SIG-M5 (cell line): Measurements from ENCODE around the gene MARVELD1.
"Not testable (repeated sequence)": the region's sequence is repeated elsewhere in the genome, so short reads cannot be mapped to it uniquely, and the experiment has no call there.

Experiments
- DNase-seq: peaks from one replicate; lab custom pipeline; 2025; lab: John Stamatoyannopoulos, UW

The MARVELD1 gene

DNA sequence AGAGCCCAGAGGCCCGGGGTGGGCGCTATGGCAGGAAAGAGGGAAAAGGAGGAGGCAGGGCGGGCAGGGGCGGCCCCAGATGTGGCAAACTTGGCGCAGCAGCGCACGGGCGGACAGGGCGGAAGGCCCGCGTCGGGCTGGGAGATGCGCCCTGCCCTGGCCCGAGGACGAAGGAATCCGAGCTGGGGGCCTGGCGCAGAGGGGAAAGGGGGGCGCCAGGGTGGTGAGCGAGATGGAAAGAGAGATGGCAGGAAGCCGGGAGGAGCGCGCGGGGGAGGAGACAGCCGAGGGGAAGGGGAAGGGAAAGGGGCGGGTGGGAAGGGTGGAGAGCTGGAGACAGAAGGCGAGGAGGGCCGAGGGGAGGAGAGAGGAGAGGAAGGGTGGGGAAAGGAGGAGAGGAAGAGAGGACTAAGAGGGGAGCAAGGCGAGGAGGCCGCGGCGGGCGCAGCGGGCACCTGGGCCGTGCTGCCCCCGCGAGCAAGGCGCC is at the start of gene MARVELD1:
Gene MARVELD1 (plus strand): TSS at position 392 of the 487 bp plus-strand sequence. CDS start 147 bp downstream, outside the sequence.
- DNase-seq: no peak

DNA sequence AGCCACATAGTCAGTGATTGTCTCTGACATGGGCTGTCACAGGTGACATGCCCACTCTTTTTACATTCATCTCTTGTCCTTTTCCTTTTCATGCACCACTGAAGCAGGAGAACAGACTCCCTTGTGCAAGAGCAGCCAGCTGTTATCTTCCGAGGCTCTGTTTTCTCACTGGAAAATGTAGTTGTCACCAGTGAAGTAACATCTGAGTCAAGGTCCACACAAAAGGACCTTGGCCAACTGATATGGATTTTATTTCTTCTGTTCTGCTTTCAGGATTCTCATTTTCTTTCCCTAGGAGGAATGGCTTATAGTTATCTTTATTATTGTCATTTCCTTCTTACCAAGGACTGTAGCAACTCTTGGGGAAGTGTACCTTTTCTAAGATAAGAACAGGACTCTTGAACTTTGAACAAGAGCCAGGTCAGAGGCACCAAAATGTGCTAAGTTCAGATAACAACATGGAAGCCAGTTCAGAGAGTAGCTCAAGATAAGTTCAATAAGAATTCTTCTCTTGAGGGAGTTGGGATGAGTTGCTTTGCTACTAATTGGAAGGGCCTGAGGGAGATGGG is 49.2 kb upstream of the MARVELD1 start:
- DNase-seq: no peak

- DNase-seq: no peak
Observed at GRCh38 chr10:97666992-97667391, 46.5 kb upstream of the MARVELD1 start.

GRCh38 chr10:97667463-97667862 is 46.1 kb upstream of the MARVELD1 start:
- no peak for DNase-seq

- no peak for DNase-seq
Observed at GRCh38 chr10:97669571-97669970, 44.0 kb upstream of the MARVELD1 start.

DNA sequence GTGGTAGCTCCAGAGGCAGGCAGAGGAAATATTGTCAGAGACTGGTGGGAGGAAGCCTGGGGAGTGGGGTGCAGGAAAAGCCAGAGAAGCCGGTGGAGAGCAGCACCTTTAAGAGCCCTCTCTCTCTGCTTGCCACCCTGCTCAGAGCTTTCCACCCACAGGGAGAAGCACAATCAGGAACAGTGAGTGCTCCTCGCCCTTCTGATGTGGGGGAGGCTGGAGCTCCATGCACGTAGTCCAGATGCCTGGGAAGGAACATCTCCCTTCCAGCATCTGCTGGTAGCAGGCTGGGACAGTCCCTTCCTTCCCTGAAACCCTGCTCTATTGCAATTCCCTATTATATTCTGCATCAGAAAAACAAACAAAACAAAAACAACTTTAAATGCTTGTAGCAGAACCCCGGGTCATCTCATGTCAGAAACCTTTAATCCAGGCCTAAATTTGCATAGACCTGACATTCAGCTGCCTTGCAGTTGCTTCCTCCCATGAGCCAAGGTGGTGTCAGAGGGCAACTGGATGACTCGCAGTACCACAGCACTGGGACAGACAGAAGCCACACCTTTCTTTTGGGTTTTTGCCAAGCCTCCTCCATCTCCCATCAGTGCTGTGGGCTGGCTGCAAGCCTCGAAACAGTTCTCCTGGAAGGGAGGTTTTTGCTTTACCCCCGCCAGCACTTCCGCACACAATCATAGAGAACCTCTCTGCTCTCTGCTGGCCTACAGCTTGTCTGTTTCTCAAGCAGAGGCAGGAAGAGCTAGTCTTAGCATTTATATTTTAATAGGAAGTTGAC is 39.6 kb upstream of the MARVELD1 start:
- no peak for DNase-seq

DNA sequence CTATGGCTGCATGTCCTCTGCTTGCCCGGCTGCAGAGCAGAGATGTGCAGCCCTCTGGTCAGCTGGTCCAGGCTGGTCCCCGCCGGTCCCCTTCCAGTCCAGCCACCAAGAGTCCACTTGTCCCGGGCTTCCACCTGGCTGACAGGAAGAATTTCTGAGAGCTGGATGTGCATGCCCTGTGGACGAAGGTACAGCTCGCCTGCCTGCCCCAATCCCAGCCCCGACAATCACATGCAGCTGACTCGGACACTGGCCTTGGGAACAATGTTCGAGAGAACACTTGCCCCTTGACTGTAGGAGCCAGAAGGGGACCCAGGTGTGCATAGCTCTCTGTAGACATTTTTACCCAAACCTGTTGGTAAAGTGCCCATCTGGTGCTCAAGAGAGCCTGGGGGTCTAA is 38.3 kb upstream of the MARVELD1 start:
- DNase-seq: no peak

DNA sequence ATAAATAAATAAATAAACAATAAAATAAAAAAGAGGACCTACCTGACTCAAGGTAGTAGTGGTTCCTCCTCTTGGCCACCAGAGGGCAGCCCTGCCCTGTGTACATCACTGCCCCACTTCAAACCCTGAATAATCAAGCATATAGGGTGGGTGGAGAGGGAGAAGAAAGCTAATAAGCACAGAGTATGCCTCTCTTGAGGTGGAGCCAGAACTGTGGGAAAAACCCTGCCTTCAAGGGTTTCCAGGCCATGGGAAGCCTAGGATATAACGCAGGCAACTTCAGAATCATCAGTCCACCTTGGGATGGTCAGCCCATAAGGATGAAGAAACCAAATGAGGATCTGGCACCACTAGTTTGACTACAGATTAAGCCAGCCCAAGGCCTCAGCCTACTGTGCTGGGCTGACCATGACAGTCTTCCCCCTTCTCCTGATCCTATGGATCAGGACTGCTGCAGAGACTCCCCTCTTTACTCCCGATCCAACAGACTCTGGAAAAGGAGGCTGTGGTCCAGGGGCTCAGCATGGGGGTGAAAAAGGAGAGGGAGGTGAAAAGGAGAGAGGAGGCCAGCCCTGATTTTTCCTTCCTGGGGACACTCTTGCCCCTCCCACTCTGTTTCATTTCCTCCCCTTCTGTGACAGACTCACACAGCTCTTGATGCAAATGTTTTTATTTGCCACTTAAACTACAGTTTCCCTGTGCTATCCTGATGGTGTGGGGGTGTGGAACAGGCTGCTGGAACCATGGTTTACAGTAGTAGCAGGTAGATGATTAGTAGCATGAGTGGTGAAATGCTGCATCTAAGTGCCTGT is 36.6 kb upstream of the MARVELD1 start:
- DNase-seq: no peak

- no peak for DNase-seq
Observed at GRCh38 chr10:97679594-97679993, 33.9 kb upstream of the MARVELD1 start.

DNA sequence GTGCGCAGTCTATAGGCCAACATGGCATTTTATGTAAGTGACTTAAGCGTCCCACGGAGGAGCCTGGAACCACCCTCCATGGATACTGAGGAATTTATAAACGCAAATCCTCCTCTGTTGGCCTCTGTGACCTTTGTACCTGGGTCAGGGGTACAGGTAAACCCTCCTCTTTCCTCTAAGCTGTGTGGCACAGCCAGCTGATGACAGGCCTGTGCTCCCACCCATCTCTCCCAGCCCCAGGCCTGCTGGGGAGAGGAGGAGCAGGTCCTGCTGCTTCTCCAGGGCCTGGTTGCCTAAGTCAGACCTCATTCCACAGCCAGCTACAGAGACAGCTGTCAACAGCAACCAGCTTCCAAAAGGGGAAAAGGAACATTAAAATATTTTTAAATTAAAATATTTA is 31.5 kb upstream of the MARVELD1 start:
- DNase-seq: no peak

DNA sequence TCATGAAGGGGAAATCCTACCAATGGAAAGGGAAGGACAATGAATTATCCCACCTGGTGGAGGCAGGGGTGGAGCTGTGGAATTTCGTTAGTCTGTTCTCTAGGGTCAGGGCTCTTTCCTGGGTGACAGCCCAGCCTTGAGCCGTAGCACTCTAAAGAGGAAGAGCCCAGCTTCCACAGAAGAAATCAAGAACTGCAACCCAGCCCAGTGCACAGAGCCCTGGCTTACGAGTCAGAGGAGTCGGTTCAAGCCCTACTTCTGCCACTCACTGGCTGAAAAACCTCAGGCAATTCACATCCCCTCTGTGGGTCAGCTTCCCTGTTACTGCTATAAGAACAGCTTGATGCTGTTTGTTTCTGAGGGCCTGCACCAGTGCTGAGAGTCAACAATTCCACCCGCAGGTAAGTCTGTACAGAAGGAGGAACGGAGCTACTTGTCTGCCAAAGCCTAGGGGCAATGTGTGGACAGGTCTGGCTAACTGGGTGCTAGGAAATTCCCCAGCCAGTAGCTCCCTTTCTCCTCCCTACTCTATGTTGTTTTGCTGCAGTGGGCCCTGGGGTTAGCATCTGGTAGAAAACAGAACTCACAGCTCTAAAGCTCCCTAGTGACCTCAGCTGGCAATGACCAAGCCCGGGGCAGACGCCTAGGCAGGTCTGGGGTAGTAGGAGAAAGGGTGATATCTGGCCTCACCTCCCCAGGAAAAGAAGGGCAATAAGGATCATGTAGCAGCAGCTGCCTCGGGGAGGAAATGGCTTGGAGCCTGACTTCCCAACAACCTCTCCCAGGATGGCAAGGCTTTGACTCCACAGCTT is 29.8 kb upstream of the MARVELD1 start:
- no peak for DNase-seq

DNA sequence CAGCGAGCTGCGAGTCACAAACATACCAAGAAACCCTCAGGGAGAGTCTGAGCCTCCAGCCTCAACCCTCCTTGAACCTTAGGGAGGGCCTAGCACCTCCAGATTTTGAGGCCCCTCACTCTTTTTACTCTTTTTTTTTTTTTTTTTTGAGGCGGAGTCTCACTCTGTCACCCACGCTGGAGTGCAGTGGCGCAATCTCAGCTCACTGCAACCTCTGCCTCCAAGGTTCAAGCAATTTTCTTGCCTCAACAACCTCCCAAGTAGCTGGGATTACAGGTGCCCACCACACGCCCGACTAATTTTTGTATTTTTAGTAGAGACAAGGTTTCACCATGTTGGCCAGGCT is 29.2 kb upstream of the MARVELD1 start:
- DNase-seq: not testable (repeated sequence)

DNA sequence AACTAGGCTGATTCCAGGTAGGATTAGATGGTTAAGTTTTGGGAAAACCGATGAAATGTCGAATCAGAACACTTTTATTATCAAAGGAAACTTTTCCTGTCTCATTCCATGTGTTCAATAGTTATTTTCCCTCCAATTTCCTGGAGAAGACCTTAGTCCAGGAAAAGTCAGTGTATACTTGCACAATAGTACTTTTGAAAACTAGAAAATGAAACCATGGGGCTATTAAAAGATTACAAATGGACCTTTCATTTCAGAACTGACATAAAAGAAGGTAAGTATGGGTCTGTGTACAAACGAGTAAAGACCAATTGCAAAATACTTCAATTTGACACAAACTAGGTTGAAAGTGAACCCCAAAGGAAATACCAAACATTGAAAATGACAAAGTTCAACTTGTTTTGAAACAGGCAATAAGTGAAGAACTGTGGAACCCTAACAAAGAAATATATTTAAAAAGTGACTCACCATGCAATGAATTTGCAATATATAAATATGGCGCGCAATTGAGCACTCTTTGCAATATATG is 28.6 kb upstream of the MARVELD1 start:
- DNase-seq: no peak

- no peak for DNase-seq
Observed at GRCh38 chr10:97685395-97685958, 28.1 kb upstream of the MARVELD1 start.

DNA sequence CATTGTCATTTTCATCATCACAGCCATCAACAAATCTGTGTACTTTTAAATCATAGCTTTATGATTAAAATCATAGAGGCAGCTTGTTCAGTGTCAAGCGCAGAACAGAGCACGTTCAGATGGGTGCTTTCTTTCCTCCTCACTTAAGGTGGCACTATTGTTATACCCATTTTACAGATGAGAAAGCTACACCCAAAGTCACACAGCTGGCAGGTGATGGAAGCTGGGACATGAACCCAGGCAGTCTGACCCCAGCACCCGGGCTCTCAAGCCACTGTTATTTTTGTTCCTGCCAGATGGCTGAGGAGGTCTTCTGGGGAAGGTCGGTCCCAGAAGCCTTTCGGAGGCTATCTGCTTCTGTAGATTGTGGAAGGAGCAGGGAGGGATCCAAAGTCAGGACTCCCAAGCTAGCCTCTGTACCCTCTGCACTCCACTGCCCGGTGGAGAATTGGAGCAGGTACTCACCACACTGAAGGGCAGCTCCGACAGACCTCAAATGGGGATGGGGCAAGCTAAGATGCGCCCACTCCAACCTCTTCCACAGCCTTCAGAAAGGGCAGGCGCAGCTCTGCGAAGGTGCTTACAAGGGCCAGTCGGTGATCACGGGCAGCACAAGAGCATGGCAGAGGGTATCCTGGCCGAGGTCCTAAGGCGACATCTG is 27.1 kb upstream of the MARVELD1 start:
- DNase-seq: no peak

- peak; percentile 45 for DNase-seq
Observed at GRCh38 chr10:97686962-97687784, 26.4 kb upstream of the MARVELD1 start, which contains the start of gene AVPI1. Gene AVPI1, minus strand, starts transcription at chr10:97687241. Its CDS starts 7,336 bp downstream, at chr10:97679905.

- no peak for DNase-seq
Observed at GRCh38 chr10:97687785-97688781, 25.4 kb upstream of the MARVELD1 start.

GRCh38 chr10:97689559-97690020 is 23.9 kb upstream of the MARVELD1 start:
- peak; percentile 51 for DNase-seq
